ENCODE measurements around the gene OLFM2. TPM values are rescaled to one million over a fixed set of nuclear protein-coding genes. Genes with fewer than 3 reads are reported as not detected.
"Not testable (repeated sequence)": the region's sequence is repeated elsewhere in the genome, so short reads cannot be mapped to it uniquely, and the experiment has no call there.

Gene OLFM2
- total and polyA plus RNA-seq, 2 donors = 4.6 to 18.2 TPM

GRCh38 chr19:9934132-9934950 lies 2.0 kb downstream of the OLFM2 start:
- H3K4me3 ChIP-seq (ENCODE audit: low read depth, low read length) = no peak overlapping the region
- peaks cover 1% of the 10 kb centered on the region for H3K4me1 ChIP-seq (ENCODE audit: insufficient read depth)
- H3K27ac ChIP-seq (ENCODE audit: low read depth) = no peak overlapping the region
- DNase-seq (ENCODE audit: extremely low spot score) = peak; percentile 41
- WGBS = 12% methylated on average over 23 of the region's 23 CpGs
- H3K36me3 ChIP-seq (ENCODE audit: insufficient read depth) = no peaks in the 10 kb centered on the region

GRCh38 chr19:9932835-9933234 lies 3.5 kb downstream of the OLFM2 start:
- WGBS = 89% methylated on average over 4 of the region's 4 CpGs
- H3K4me3 ChIP-seq (ENCODE audit: low read depth, low read length) = no peak overlapping the region
- no peak for DNase-seq (ENCODE audit: extremely low spot score)
- peaks cover 1% of the 10 kb centered on the region for H3K4me1 ChIP-seq (ENCODE audit: insufficient read depth)
- no peak overlapping the region for H3K27ac ChIP-seq (ENCODE audit: low read depth)
- no peaks in the 10 kb centered on the region for H3K36me3 ChIP-seq (ENCODE audit: insufficient read depth)

- Histone ChIP-seq H3K27ac (ENCODE audit: low read depth) (no peak overlapping the region), H3K36me3 (ENCODE audit: insufficient read depth) (no peaks in the 10 kb centered on the region), H3K4me3 (ENCODE audit: low read depth, low read length) (no peak overlapping the region), H3K4me1 (ENCODE audit: insufficient read depth) (peaks cover 1% of the 10 kb centered on the region)
- WGBS = 91% methylated on average over 1 of the region's 1 CpG
- DNase-seq (ENCODE audit: extremely low spot score) = no peak
Measured at GRCh38 chr19:9931629-9932028, 4.7 kb downstream of the OLFM2 start.

- Histone ChIP-seq H3K4me1 (ENCODE audit: insufficient read depth) (no peaks in the 10 kb centered on the region), H3K27ac (ENCODE audit: low read depth) (no peak overlapping the region), H3K4me3 (ENCODE audit: low read depth, low read length) (no peak overlapping the region), H3K36me3 (ENCODE audit: insufficient read depth) (no peaks in the 10 kb centered on the region)
- 94% methylated on average over 4 of the region's 4 CpGs for WGBS
- DNase-seq (ENCODE audit: extremely low spot score) = no peak
Measured at GRCh38 chr19:9923440-9923839, 12.9 kb downstream of the OLFM2 start.

- 91% methylated on average over 5 of the region's 5 CpGs for WGBS
- H3K36me3 ChIP-seq (ENCODE audit: insufficient read depth); H3K4me1 ChIP-seq (ENCODE audit: insufficient read depth); H3K4me3 ChIP-seq (ENCODE audit: low read depth, low read length); H3K27ac ChIP-seq (ENCODE audit: low read depth); DNase-seq (ENCODE audit: extremely low spot score): not testable (repeated sequence)
Measured at GRCh38 chr19:9922782-9923379, 13.4 kb downstream of the OLFM2 start.

GRCh38 chr19:9917321-9917720 lies 19.0 kb downstream of the OLFM2 start:
- Histone ChIP-seq H3K4me1 (ENCODE audit: insufficient read depth) (peaks cover 2% of the 10 kb centered on the region), H3K27ac (ENCODE audit: low read depth) (no peak overlapping the region), H3K4me3 (ENCODE audit: low read depth, low read length) (no peak overlapping the region), H3K36me3 (ENCODE audit: insufficient read depth) (no peaks in the 10 kb centered on the region)
- no peak for DNase-seq (ENCODE audit: extremely low spot score)
- WGBS = 2% methylated on average over 3 of the region's 3 CpGs

- WGBS = 44% methylated on average over 6 of the region's 6 CpGs
- Histone ChIP-seq H3K36me3 (ENCODE audit: insufficient read depth) (no peaks in the 10 kb centered on the region), H3K4me1 (ENCODE audit: insufficient read depth) (peaks cover 2% of the 10 kb centered on the region), H3K27ac (ENCODE audit: low read depth) (no peak overlapping the region), H3K4me3 (ENCODE audit: low read depth, low read length) (no peak overlapping the region)
- DNase-seq (ENCODE audit: extremely low spot score) = no peak
Measured at GRCh38 chr19:9916719-9917118, 19.6 kb downstream of the OLFM2 start.

- no peak overlapping the region for H3K27ac ChIP-seq (ENCODE audit: low read depth)
- WGBS = 1% methylated on average over 65 of the region's 65 CpGs
- no peak for DNase-seq (ENCODE audit: extremely low spot score)
- H3K36me3 ChIP-seq (ENCODE audit: insufficient read depth) = no peaks in the 10 kb centered on the region
- H3K4me1 ChIP-seq (ENCODE audit: insufficient read depth) = peaks cover 2% of the 10 kb centered on the region
- peak overlapping the region; percentile 46 for H3K4me3 ChIP-seq (ENCODE audit: low read depth, low read length)
Measured at GRCh38 chr19:9914315-9915207, 21.8 kb downstream of the OLFM2 start.

GRCh38 chr19:9914001-9914314 lies 22.4 kb downstream of the OLFM2 start:
- peaks cover 2% of the 10 kb centered on the region for H3K4me1 ChIP-seq (ENCODE audit: insufficient read depth)
- no peak for DNase-seq (ENCODE audit: extremely low spot score)
- no peak overlapping the region for H3K27ac ChIP-seq (ENCODE audit: low read depth)
- WGBS = under 1% methylated on average over 27 of the region's 27 CpGs
- H3K4me3 ChIP-seq (ENCODE audit: low read depth, low read length) = peak overlapping the region; percentile 46
- no peaks in the 10 kb centered on the region for H3K36me3 ChIP-seq (ENCODE audit: insufficient read depth)

- H3K27ac ChIP-seq (ENCODE audit: low read depth) = no peak overlapping the region
- H3K36me3 ChIP-seq (ENCODE audit: insufficient read depth) = no peaks in the 10 kb centered on the region
- peak overlapping the region; percentile 46 for H3K4me3 ChIP-seq (ENCODE audit: low read depth, low read length)
- 3% methylated on average over 95 of the region's 95 CpGs for WGBS
- DNase-seq (ENCODE audit: extremely low spot score) = no peak
- H3K4me1 ChIP-seq (ENCODE audit: insufficient read depth) = peaks cover 2% of the 10 kb centered on the region
Measured at GRCh38 chr19:9913237-9914000, 22.9 kb downstream of the OLFM2 start.

GRCh38 chr19:9912551-9913236 lies 23.6 kb downstream of the OLFM2 start:
- WGBS = 31% methylated on average over 24 of the region's 24 CpGs
- Histone ChIP-seq H3K4me3 (ENCODE audit: low read depth, low read length) (no peak overlapping the region), H3K4me1 (ENCODE audit: insufficient read depth) (peaks cover 2% of the 10 kb centered on the region), H3K36me3 (ENCODE audit: insufficient read depth) (no peaks in the 10 kb centered on the region), H3K27ac (ENCODE audit: low read depth) (no peak overlapping the region)
- no peak for DNase-seq (ENCODE audit: extremely low spot score)

GRCh38 chr19:9911524-9912185 lies 24.7 kb downstream of the OLFM2 start:
- Histone ChIP-seq H3K36me3 (ENCODE audit: insufficient read depth) (no peaks in the 10 kb centered on the region), H3K27ac (ENCODE audit: low read depth) (no peak overlapping the region), H3K4me3 (ENCODE audit: low read depth, low read length) (no peak overlapping the region), H3K4me1 (ENCODE audit: insufficient read depth) (peaks cover 2% of the 10 kb centered on the region)
- 65% methylated on average over 6 of the region's 6 CpGs for WGBS
- DNase-seq (ENCODE audit: extremely low spot score) = no peak
